Spinal cord (tissue), 10 donors: ENCODE results near the gene NCKAP5. TPM values are rescaled to one million over a fixed set of nuclear protein-coding genes. Genes with fewer than 3 reads are reported as not detected.

Experiments
- DNase-seq, 6 donors: peaks; one replicate each; pipeline versions ENCODE4 v3.0.0 to v3.0.0-alpha.2; 2013 to 2015; ENCODE audit warnings: low spot score in 6 of 6, low read depth in 4 of 6
- H3K27ac ChIP-seq: one replicate; pipeline ENCODE4 v1.5.1; 2013; ENCODE audit warnings: low read depth, low read length, control low read depth
- H3K27me3 ChIP-seq: one replicate; pipeline ENCODE4 v1.6.1; 2013; ENCODE audit warnings: low read length; ENCODE audit not compliant: control insufficient read depth, insufficient read depth
- H3K36me3 ChIP-seq: one replicate; pipeline ENCODE4 v1.6.1; 2013; ENCODE audit warnings: low read length; ENCODE audit not compliant: control insufficient read depth, insufficient read depth
- H3K4me1 ChIP-seq: one replicate; pipeline ENCODE4 v1.6.1; 2013; ENCODE audit warnings: low read length; ENCODE audit not compliant: control insufficient read depth, insufficient read depth
- H3K4me3 ChIP-seq: one replicate; pipeline ENCODE4 v1.5.1; 2013; ENCODE audit warnings: low read depth, low read length, control low read depth
- H3K9me3 ChIP-seq: one replicate; pipeline ENCODE4 v1.6.1; 2013; ENCODE audit warnings: low read length; ENCODE audit not compliant: control insufficient read depth, insufficient read depth
- WGBS: methylation state at CpG from one replicate; pipeline ENCODE4 v1.1.5; 2013; ENCODE audit warnings: missing lambda C conversion rate; ENCODE audit not compliant: insufficient coverage; 5-methylcytosine and 5-hydroxymethylcytosine counted together
- polyA plus RNA-seq, 2 donors: library from polyadenylated mRNA; unstranded; fragments of 120-200 nt; gene quantifications; one replicate each; pipeline ENCODE4 v1.2.1, GENCODE V29; 2013; ENCODE audit not compliant: insufficient read length in 2 of 2
- total RNA-seq, 2 donors: library from RNA; depleted of rRNA in 1 of 2; stranded (reverse); fragments of 120-200 nt in 1 of 2; fragments of >200 nt in 1 of 2; gene quantifications; one replicate each; pipeline versions ENCODE4 v1.2.3 to v1.2.4, GENCODE V29; 2013 to 2014
- donor health status: healthy.

Gene NCKAP5
- total and polyA plus RNA-seq, 4 donors: 8.9 to 17.7 (median 11.6) TPM

GRCh38 chr2:133146893-133147292 lies 421.4 kb downstream of the NCKAP5 start:
- peak in 1 of 6 donors; percentile 47 for DNase-seq
- no CpG with 5 or more reads among the region's 1 CpG for WGBS

GRCh38 chr2:133143645-133144044 lies 424.6 kb downstream of the NCKAP5 start:
- peak in 1 of 6 donors; percentile 19 for DNase-seq
- Histone ChIP-seq H3K27ac (no peak overlapping the region), H3K9me3 (no peaks in the 10 kb centered on the region), H3K27me3 (no peaks in the 10 kb centered on the region), H3K4me1 (no peaks in the 10 kb centered on the region), H3K4me3 (no peak overlapping the region), H3K36me3 (no peaks in the 10 kb centered on the region)
- WGBS: no CpG with 5 or more reads among the region's 1 CpG

More at GRCh38 chr2:133146893-133147292, 421.4 kb downstream of the NCKAP5 start:
- Histone ChIP-seq H3K4me3 (no peak overlapping the region), H3K36me3 (no peaks in the 10 kb centered on the region), H3K9me3 (no peaks in the 10 kb centered on the region), H3K27me3 (no peaks in the 10 kb centered on the region), H3K27ac (no peak overlapping the region), H3K4me1 (no peaks in the 10 kb centered on the region)

- WGBS: 100% methylated on average over 2 of the region's 3 CpGs
- no peaks in the 10 kb centered on the region for H3K36me3 ChIP-seq
- no peak overlapping the region for H3K27ac ChIP-seq
- no peak overlapping the region for H3K4me3 ChIP-seq
- H3K4me1 ChIP-seq: no peaks in the 10 kb centered on the region
- DNase-seq: no peak
- no peaks in the 10 kb centered on the region for H3K27me3 ChIP-seq
- no peaks in the 10 kb centered on the region for H3K9me3 ChIP-seq
Observed at GRCh38 chr2:133142087-133142486, 426.2 kb downstream of the NCKAP5 start.

- no CpG with 5 or more reads among the region's 1 CpG for whole genome bisulfite sequencing
- no peak for DNase-seq
- Histone ChIP-seq H3K9me3 (no peaks in the 10 kb centered on the region), H3K4me3 (no peak overlapping the region), H3K27ac (peak overlapping the region; percentile 58), H3K27me3 (no peaks in the 10 kb centered on the region), H3K36me3 (no peaks in the 10 kb centered on the region), H3K4me1 (no peaks in the 10 kb centered on the region)
Observed at GRCh38 chr2:133140620-133141019, 427.6 kb downstream of the NCKAP5 start.

GRCh38 chr2:133139847-133140533 lies 428.3 kb downstream of the NCKAP5 start:
- H3K27ac ChIP-seq: peak overlapping the region; percentile 58
- no peak overlapping the region for H3K4me3 ChIP-seq
- WGBS: no CpG with 5 or more reads among the region's 4 CpGs
- H3K27me3 ChIP-seq: no peaks in the 10 kb centered on the region
- H3K9me3 ChIP-seq: no peaks in the 10 kb centered on the region
- DNase-seq: peak in 2 of 6 donors; percentile 28 to 30
- H3K4me1 ChIP-seq: no peaks in the 10 kb centered on the region
- no peaks in the 10 kb centered on the region for H3K36me3 ChIP-seq

- WGBS: 90% methylated on average over 4 of the region's 4 CpGs
- no peak overlapping the region for H3K4me3 ChIP-seq
- no peaks in the 10 kb centered on the region for H3K27me3 ChIP-seq
- H3K36me3 ChIP-seq: no peaks in the 10 kb centered on the region
- no peaks in the 10 kb centered on the region for H3K9me3 ChIP-seq
- H3K27ac ChIP-seq: no peak overlapping the region
- DNase-seq: no peak
- no peaks in the 10 kb centered on the region for H3K4me1 ChIP-seq
Observed at GRCh38 chr2:133138693-133139092, 429.6 kb downstream of the NCKAP5 start.

GRCh38 chr2:133135035-133135654 lies 433.1 kb downstream of the NCKAP5 start:
- Histone ChIP-seq H3K27me3 (no peaks in the 10 kb centered on the region), H3K27ac (no peak overlapping the region), H3K36me3 (no peaks in the 10 kb centered on the region), H3K9me3 (no peaks in the 10 kb centered on the region), H3K4me3 (no peak overlapping the region), H3K4me1 (no peaks in the 10 kb centered on the region)
- DNase-seq: no peak
- WGBS: 85% methylated on average over 9 of the region's 10 CpGs

GRCh38 chr2:133130548-133131246 lies 437.6 kb downstream of the NCKAP5 start:
- no peak overlapping the region for H3K4me3 ChIP-seq
- no peak overlapping the region for H3K27ac ChIP-seq
- no peaks in the 10 kb centered on the region for H3K27me3 ChIP-seq
- no peaks in the 10 kb centered on the region for H3K9me3 ChIP-seq
- peaks cover 2% of the 10 kb centered on the region for H3K36me3 ChIP-seq
- WGBS: 73% methylated on average over 3 of the region's 3 CpGs
- H3K4me1 ChIP-seq: no peaks in the 10 kb centered on the region
- peak in 1 of 6 donors; percentile 14 for DNase-seq

GRCh38 chr2:133124446-133124845 lies 443.8 kb downstream of the NCKAP5 start:
- DNase-seq: no peak
- Histone ChIP-seq H3K9me3 (no peaks in the 10 kb centered on the region), H3K27me3 (no peaks in the 10 kb centered on the region), H3K27ac (no peak overlapping the region), H3K4me3 (no peak overlapping the region), H3K36me3 (peaks cover 2% of the 10 kb centered on the region), H3K4me1 (no peaks in the 10 kb centered on the region)
- no CpG with 5 or more reads among the region's 5 CpGs for WGBS
